Astrocyte (in vitro differentiated cells and primary cell): ENCODE data around the gene TRPC4AP. TPM values are rescaled to one million over a fixed set of nuclear protein-coding genes. Genes with fewer than 3 reads are reported as not detected.
A peak's percentile ranks its signal among the peaks of the same experiment; 100 is the strongest.
"Not testable (repeated sequence)": the region's sequence is repeated elsewhere in the genome, so short reads cannot be mapped to it uniquely, and the experiment has no call there.

Experiments used
- DNase-seq: peaks from one replicate; pipeline ENCODE4 v3.0.0-alpha.2; 2010; ENCODE audit warnings: low read depth
- FAIRE-seq: peaks from 2 replicates; lab custom pipeline; 2011; peaks lifted over from hg19 to GRCh38; lab: Jason Lieb, UNC
- H2AFZ ChIP-seq: 2 replicates; pipeline ENCODE4 v1.6.0; 2012; ENCODE audit warnings: low read depth, low read length, inconsistent platforms
- H3K27ac ChIP-seq: 2 replicates; pipeline ENCODE4 v1.5.1; 2011; ENCODE audit warnings: low read depth, low read length, inconsistent platforms
- H3K27me3 ChIP-seq: 2 replicates; pipeline ENCODE4 v1.6.0; 2011; ENCODE audit warnings: low read length, inconsistent platforms; ENCODE audit not compliant: insufficient read depth
- H3K36me3 ChIP-seq: 2 replicates; pipeline ENCODE4 v1.5.1; 2011; ENCODE audit warnings: low read length, inconsistent platforms; ENCODE audit not compliant: insufficient read depth
- H3K4me1 ChIP-seq: 2 replicates; pipeline ENCODE4 v1.5.1; 2011; ENCODE audit warnings: low read length, inconsistent platforms; ENCODE audit not compliant: insufficient read depth
- H3K4me2 ChIP-seq: 2 replicates; pipeline ENCODE4 v1.6.0; 2012; ENCODE audit warnings: low read length, inconsistent platforms
- H3K4me3 ChIP-seq: 2 replicates; pipeline ENCODE4 v1.5.1; 2011; ENCODE audit warnings: low read depth, mild to moderate bottlenecking, low read length, inconsistent platforms; ENCODE audit not compliant: insufficient read depth
- H3K79me2 ChIP-seq: 2 replicates; pipeline ENCODE4 v1.6.0; 2012; ENCODE audit warnings: mild to moderate bottlenecking, low read length, inconsistent platforms; ENCODE audit not compliant: insufficient read depth
- H3K9ac ChIP-seq: 2 replicates; pipeline ENCODE4 v1.6.0; 2012; ENCODE audit warnings: mild to moderate bottlenecking, low read length, inconsistent platforms
- H3K9me3 ChIP-seq: 2 replicates; pipeline ENCODE4 v1.5.1; 2012; ENCODE audit warnings: low read depth, mild to moderate bottlenecking, low read length, inconsistent platforms; ENCODE audit not compliant: insufficient read depth
- H4K20me1 ChIP-seq: 2 replicates; pipeline ENCODE4 v1.6.0; 2012; ENCODE audit warnings: low read length, inconsistent platforms; ENCODE audit not compliant: insufficient read depth
- H3K27ac Mint-ChIP-seq: one replicate; pipeline ENCODE4 v1.8.0; 2021; ENCODE audit warnings: mild to moderate bottlenecking, mixed read lengths; ENCODE audit not compliant: unreplicated experiment
- H3K27me3 Mint-ChIP-seq: one replicate; pipeline ENCODE4 v1.8.0; 2021; ENCODE audit warnings: low read depth, mixed read lengths; ENCODE audit not compliant: unreplicated experiment
- H3K36me3 Mint-ChIP-seq: one replicate; pipeline ENCODE4 v1.8.0; 2021; ENCODE audit warnings: low read depth, mixed read lengths; ENCODE audit not compliant: unreplicated experiment
- H3K4me1 Mint-ChIP-seq: one replicate; pipeline ENCODE4 v1.8.0; 2021; ENCODE audit warnings: low read depth, mixed read lengths; ENCODE audit not compliant: unreplicated experiment
- H3K4me3 Mint-ChIP-seq: one replicate; pipeline ENCODE4 v1.8.0; 2021; ENCODE audit warnings: mild to moderate bottlenecking, moderate library complexity, mixed read lengths; ENCODE audit not compliant: unreplicated experiment
- H3K9me3 Mint-ChIP-seq: one replicate; pipeline ENCODE4 v1.8.0; 2021; ENCODE audit warnings: mild to moderate bottlenecking, mixed read lengths; ENCODE audit not compliant: unreplicated experiment
- EZH2 ChIP-seq: IDR thresholded peaks from 2 replicates; pipeline ENCODE4 v1.6.1; 2012; ENCODE audit warnings: mild to moderate bottlenecking, low read length, inconsistent platforms; ENCODE audit not compliant: insufficient read depth
- total RNA-seq: library from RNA; stranded (reverse); gene quantifications from 2 replicates; pipeline ENCODE4 v1.2.1, GENCODE V29; 2021
- TF ChIP-seq, protein P1 (sequence below): IDR thresholded peaks from 2 replicates; pipeline ENCODE4 v1.5.1; 2011; ENCODE audit warnings: low read depth, mild to moderate bottlenecking, inconsistent platforms, low read length, moderate library complexity; ENCODE audit not compliant: insufficient read depth

TRPC4AP gene
- total RNA-seq, 1 donor from 2014 or later = 92.6 TPM

DNA sequence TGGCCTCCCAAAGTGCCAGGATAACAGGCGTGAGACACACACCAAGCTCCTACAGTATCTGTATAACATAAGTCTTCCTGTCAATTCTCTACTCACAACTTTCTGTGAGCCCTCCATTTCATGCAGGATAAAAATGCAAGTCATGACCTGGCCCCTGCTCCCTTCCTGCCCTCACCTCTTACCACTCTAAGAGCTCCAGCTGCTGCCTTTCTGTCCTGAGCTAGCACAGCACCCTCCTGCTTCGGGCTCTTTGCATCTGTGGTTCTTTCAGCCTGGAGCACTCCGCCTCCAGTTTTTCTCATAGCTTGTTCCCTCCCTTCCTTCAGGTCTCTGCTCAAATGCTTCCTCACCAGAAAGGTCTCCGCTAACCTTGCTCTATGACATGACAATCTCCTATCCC, 23.7 kb upstream of the TRPC4AP start:
- H3K4me1 ChIP-seq = peaks cover 20% of the 10 kb centered on the region
- Mint-ChIP-seq H3K36me3 (peaks cover 25% of the 10 kb centered on the region), H3K9me3 (peaks cover 2% of the 10 kb centered on the region), H3K4me1 (peaks cover 15% of the 10 kb centered on the region), H3K27me3 (no peaks in the 10 kb centered on the region), H3K27ac (no peak overlapping the region), H3K4me3 (no peak overlapping the region)
- H3K27ac ChIP-seq = no peak overlapping the region
- H3K27me3 ChIP-seq = no peaks in the 10 kb centered on the region
- TF ChIP-seq EZH2 = no peak
- TF ChIP-seq, protein P1, sequence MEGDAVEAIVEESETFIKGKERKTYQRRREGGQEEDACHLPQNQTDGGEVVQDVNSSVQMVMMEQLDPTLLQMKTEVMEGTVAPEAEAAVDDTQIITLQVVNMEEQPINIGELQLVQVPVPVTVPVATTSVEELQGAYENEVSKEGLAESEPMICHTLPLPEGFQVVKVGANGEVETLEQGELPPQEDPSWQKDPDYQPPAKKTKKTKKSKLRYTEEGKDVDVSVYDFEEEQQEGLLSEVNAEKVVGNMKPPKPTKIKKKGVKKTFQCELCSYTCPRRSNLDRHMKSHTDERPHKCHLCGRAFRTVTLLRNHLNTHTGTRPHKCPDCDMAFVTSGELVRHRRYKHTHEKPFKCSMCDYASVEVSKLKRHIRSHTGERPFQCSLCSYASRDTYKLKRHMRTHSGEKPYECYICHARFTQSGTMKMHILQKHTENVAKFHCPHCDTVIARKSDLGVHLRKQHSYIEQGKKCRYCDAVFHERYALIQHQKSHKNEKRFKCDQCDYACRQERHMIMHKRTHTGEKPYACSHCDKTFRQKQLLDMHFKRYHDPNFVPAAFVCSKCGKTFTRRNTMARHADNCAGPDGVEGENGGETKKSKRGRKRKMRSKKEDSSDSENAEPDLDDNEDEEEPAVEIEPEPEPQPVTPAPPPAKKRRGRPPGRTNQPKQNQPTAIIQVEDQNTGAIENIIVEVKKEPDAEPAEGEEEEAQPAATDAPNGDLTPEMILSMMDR = no peak
- peaks cover 18% of the 10 kb centered on the region for H3K36me3 ChIP-seq
- no peaks in the 10 kb centered on the region for H3K79me2 ChIP-seq
- no peaks in the 10 kb centered on the region for H4K20me1 ChIP-seq
- H3K9me3 ChIP-seq = no peaks in the 10 kb centered on the region
- H3K4me2 ChIP-seq = no peak overlapping the region
- no peak for DNase-seq
- H3K9ac ChIP-seq = no peak overlapping the region
- H2AFZ ChIP-seq = no peak overlapping the region
- H3K4me3 ChIP-seq = no peak overlapping the region
- FAIRE-seq = no peak

DNA sequence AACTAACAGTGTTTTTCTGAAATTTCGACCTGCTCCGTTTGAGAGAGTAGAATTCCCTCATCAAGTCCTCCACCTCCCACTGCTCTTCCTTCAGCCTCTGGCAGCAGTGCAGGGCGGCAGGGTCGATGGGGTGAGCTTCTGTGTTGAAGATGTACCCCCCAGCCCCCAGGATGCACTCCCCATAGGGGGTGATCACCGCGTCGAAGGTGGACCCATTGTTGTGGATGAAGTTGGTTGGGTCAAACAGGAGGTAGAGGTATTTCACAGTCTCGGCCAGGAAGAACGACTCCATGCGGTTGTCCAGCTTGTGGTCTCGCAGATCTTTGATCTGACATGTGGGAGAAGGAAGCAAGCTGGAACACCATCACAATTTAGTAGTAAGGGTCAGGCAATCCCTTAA, 23.0 kb upstream of the TRPC4AP start:
- Mint-ChIP-seq H3K36me3 (peaks cover 21% of the 10 kb centered on the region), H3K4me1 (peaks cover 20% of the 10 kb centered on the region), H3K27me3 (no peaks in the 10 kb centered on the region), H3K9me3 (peaks cover 2% of the 10 kb centered on the region), H3K27ac (no peak overlapping the region), H3K4me3 (no peak overlapping the region)
- Histone ChIP-seq H3K79me2 (no peaks in the 10 kb centered on the region), H3K27ac (no peak overlapping the region), H3K4me3 (no peak overlapping the region), H3K36me3 (peaks cover 18% of the 10 kb centered on the region), H3K9ac (no peak overlapping the region), H3K27me3 (no peaks in the 10 kb centered on the region), H3K4me2 (no peak overlapping the region), H2AFZ (no peak overlapping the region), H4K20me1 (no peaks in the 10 kb centered on the region), H3K9me3 (no peaks in the 10 kb centered on the region), H3K4me1 (peaks cover 24% of the 10 kb centered on the region)
- DNase-seq (no peak), FAIRE-seq (no peak)
- no peak for TF ChIP-seq EZH2
- TF ChIP-seq, protein P1 = no peak

DNA sequence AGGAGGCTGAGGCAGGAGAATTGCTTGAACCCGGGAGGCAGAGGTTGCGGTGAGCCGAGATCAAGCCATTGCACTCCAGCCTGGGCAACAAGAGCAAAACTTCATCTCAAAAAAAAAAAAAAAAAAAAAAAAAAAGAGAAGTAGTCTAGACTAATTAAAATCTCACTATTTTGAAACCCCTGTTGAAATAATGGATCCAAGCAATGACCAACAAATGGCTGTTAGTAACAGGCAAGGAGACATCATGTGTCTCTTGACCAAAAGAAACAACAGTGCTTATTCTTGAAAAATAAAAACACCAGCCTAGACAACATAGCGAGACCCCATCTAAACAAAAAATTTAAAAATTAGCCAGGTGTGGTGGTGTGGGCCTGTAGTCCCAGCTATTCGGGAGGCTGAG, 19.7 kb upstream of the TRPC4AP start:
- not testable (repeated sequence) for H3K9me3 ChIP-seq, DNase-seq, H3K4me2 ChIP-seq, H2AFZ ChIP-seq, FAIRE-seq, H3K27ac ChIP-seq, H3K4me3 ChIP-seq, H3K4me3 Mint-ChIP-seq, H3K9ac ChIP-seq, H3K27me3 ChIP-seq, H3K36me3 ChIP-seq, H3K79me2 ChIP-seq, H3K27me3 Mint-ChIP-seq, H3K9me3 Mint-ChIP-seq, H4K20me1 ChIP-seq
- H3K27ac Mint-ChIP-seq = peak overlapping the region; percentile 98
- H3K4me1 Mint-ChIP-seq = peaks cover 17% of the 10 kb centered on the region
- peaks cover 13% of the 10 kb centered on the region for H3K4me1 ChIP-seq
- H3K36me3 Mint-ChIP-seq = peaks cover 11% of the 10 kb centered on the region
